ENCODE results near the gene PRSS12.

DNA sequence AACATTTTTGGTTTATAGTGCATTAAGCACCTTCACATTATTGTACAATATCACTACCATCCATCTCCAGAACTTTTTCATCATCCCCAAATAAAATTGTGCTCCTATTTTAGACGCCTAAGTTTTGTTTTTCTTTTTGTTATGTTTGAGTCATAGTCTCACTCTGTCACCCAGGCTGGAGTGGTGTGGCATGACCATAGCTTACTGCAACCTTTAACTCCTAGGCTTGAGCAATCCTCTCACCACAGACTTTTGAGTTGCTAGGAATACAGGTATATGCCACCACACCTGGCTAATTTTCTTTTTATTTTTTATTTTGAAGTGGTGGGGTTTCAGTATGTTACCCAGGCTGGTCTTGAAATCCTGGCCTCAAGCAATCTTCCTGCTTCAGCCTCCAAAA, 33.9 kb downstream of the PRSS12 start:
- no peak for TF ChIP-seq EZH2 (IDR thresholded peaks at IDR 0.05; ENCODE audit: borderline replicate concordance, low read depth, low read length, poor library complexity, severe bottlenecking)
- TF ChIP-seq, protein P1, sequence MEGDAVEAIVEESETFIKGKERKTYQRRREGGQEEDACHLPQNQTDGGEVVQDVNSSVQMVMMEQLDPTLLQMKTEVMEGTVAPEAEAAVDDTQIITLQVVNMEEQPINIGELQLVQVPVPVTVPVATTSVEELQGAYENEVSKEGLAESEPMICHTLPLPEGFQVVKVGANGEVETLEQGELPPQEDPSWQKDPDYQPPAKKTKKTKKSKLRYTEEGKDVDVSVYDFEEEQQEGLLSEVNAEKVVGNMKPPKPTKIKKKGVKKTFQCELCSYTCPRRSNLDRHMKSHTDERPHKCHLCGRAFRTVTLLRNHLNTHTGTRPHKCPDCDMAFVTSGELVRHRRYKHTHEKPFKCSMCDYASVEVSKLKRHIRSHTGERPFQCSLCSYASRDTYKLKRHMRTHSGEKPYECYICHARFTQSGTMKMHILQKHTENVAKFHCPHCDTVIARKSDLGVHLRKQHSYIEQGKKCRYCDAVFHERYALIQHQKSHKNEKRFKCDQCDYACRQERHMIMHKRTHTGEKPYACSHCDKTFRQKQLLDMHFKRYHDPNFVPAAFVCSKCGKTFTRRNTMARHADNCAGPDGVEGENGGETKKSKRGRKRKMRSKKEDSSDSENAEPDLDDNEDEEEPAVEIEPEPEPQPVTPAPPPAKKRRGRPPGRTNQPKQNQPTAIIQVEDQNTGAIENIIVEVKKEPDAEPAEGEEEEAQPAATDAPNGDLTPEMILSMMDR (conservative IDR thresholded peaks at IDR 0.05; ENCODE audit: low read depth, low read length) = no peak

Data from A673 (cell line).